ENCODE measurements around the gene ZNF594.
"Not testable (repeated sequence)": the region's sequence is repeated elsewhere in the genome, so short reads cannot be mapped to it uniquely, and the experiment has no call there.

DNA sequence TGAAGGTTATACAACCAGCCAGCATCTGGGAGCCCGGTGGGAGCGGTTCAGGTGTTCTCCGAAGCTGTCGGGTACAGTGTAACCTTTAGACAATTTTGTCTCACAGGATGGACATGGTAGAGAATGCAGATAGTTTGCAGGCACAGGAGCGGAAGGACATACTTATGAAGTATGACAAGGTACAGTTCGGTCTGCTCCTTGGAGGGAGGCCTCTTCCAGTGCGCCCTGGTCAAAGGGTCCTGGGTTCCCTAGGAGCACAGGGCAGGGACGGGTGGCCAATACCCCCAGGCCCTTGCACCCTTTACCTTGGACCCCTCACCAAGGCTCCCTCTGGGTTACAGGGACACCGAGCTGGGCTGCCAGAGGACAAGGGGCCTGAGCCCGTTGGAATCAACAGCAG lies 61.4 kb downstream of the ZNF594 start:
- not testable (repeated sequence) for TF ChIP-seq EZH2 (IDR thresholded peaks at IDR 0.05); POLR2AphosphoS5 (IDR thresholded peaks at IDR 0.05; ENCODE audit: borderline replicate concordance, low read depth, low read length)
